Measurements from ENCODE around the gene OR11A1.

- TF ChIP-seq, protein P1, sequence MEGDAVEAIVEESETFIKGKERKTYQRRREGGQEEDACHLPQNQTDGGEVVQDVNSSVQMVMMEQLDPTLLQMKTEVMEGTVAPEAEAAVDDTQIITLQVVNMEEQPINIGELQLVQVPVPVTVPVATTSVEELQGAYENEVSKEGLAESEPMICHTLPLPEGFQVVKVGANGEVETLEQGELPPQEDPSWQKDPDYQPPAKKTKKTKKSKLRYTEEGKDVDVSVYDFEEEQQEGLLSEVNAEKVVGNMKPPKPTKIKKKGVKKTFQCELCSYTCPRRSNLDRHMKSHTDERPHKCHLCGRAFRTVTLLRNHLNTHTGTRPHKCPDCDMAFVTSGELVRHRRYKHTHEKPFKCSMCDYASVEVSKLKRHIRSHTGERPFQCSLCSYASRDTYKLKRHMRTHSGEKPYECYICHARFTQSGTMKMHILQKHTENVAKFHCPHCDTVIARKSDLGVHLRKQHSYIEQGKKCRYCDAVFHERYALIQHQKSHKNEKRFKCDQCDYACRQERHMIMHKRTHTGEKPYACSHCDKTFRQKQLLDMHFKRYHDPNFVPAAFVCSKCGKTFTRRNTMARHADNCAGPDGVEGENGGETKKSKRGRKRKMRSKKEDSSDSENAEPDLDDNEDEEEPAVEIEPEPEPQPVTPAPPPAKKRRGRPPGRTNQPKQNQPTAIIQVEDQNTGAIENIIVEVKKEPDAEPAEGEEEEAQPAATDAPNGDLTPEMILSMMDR (IDR thresholded peaks at IDR 0.05) = no peak
- TF ChIP-seq EZH2 (IDR thresholded peaks at IDR 0.05; ENCODE audit: borderline replicate concordance, insufficient read depth, low read depth, low read length, poor library complexity, severe bottlenecking) = no peak
These were observed 57.3 kb downstream of the OR11A1 start for GRCh38 chr6:29399525-29399924.
